ENCODE measurements around the gene ADAMTSL4.

DNA sequence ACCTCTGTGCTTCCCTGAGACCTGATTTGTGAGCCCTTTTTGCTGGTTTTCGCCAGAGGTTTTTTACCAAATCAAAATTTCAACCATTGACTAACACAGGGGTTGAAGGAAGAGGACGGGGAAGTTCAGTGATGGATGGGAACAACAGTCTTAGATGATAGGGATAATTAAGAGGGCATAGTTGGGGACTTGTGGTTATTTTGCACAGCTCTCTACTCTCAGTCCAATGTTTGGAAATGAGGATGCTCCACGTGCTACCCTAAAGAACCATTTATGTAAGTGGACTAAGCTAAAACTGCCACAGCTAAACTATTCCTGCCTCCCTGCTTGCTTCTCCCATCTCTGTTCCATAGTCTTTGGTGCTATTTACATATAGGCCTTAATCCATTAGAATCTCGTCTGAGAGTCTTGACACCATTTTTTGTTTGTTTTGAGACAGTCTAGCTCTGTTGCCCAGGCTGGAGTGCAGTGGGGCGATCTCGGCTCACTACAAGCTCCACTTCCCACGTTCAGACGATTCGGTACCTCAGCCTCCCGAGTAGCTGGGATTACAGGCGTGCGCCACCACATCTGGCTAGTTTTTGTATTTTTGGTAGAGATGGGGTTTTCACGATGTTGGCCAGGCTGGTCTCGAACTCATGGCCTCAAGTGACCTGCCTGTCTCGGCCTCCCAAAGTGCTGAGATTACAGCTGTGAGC is 30.9 kb downstream of the ADAMTSL4 start:
- TF ChIP-seq DNMT1 (IDR thresholded peaks at IDR 0.05) (no peak), MAFF (IDR thresholded peaks at IDR 0.05; ENCODE audit: low read length) (no peak), KHSRP (IDR thresholded peaks at IDR 0.05) (no peak), TCF7 (IDR thresholded peaks at IDR 0.05; ENCODE audit: borderline replicate concordance) (no peak), TEAD4 (IDR thresholded peaks at IDR 0.05; ENCODE audit: low read length) (no peak), TEAD4 (CRISPR knock-in tag; IDR thresholded peaks at IDR 0.05; ENCODE audit: borderline replicate concordance) (no peak), TOE1 (IDR thresholded peaks at IDR 0.05; ENCODE audit: borderline replicate concordance) (no peak; the same call in 1 of the 2 replicates), TOE1 (CRISPR knock-in tag; IDR thresholded peaks at IDR 0.05; ENCODE audit: borderline replicate concordance, low read depth) (no peak), POLR2A (conservative IDR thresholded peaks at IDR 0.05) (no peak), ZNF436 (CRISPR knock-in tag; IDR thresholded peaks at IDR 0.05) (no peak)
- TF ChIP-seq, protein P1, sequence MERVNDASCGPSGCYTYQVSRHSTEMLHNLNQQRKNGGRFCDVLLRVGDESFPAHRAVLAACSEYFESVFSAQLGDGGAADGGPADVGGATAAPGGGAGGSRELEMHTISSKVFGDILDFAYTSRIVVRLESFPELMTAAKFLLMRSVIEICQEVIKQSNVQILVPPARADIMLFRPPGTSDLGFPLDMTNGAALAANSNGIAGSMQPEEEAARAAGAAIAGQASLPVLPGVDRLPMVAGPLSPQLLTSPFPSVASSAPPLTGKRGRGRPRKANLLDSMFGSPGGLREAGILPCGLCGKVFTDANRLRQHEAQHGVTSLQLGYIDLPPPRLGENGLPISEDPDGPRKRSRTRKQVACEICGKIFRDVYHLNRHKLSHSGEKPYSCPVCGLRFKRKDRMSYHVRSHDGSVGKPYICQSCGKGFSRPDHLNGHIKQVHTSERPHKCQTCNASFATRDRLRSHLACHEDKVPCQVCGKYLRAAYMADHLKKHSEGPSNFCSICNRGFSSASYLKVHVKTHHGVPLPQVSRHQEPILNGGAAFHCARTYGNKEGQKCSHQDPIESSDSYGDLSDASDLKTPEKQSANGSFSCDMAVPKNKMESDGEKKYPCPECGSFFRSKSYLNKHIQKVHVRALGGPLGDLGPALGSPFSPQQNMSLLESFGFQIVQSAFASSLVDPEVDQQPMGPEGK (CRISPR knock-in tag; IDR thresholded peaks at IDR 0.05; ENCODE audit: borderline replicate concordance), result peak; percentile 48; the same call in 1 of the 2 replicates
- TF ChIP-seq, protein P2, sequence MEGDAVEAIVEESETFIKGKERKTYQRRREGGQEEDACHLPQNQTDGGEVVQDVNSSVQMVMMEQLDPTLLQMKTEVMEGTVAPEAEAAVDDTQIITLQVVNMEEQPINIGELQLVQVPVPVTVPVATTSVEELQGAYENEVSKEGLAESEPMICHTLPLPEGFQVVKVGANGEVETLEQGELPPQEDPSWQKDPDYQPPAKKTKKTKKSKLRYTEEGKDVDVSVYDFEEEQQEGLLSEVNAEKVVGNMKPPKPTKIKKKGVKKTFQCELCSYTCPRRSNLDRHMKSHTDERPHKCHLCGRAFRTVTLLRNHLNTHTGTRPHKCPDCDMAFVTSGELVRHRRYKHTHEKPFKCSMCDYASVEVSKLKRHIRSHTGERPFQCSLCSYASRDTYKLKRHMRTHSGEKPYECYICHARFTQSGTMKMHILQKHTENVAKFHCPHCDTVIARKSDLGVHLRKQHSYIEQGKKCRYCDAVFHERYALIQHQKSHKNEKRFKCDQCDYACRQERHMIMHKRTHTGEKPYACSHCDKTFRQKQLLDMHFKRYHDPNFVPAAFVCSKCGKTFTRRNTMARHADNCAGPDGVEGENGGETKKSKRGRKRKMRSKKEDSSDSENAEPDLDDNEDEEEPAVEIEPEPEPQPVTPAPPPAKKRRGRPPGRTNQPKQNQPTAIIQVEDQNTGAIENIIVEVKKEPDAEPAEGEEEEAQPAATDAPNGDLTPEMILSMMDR (IDR thresholded peaks at IDR 0.05 in 2 of 3, conservative IDR thresholded peaks at IDR 0.05 in 1 of 3; ENCODE audit: insufficient read depth in 2 of 3, low read depth in 1 of 3, low read length in 3 of 3), result no peak
- TF ChIP-seq, protein P3, sequence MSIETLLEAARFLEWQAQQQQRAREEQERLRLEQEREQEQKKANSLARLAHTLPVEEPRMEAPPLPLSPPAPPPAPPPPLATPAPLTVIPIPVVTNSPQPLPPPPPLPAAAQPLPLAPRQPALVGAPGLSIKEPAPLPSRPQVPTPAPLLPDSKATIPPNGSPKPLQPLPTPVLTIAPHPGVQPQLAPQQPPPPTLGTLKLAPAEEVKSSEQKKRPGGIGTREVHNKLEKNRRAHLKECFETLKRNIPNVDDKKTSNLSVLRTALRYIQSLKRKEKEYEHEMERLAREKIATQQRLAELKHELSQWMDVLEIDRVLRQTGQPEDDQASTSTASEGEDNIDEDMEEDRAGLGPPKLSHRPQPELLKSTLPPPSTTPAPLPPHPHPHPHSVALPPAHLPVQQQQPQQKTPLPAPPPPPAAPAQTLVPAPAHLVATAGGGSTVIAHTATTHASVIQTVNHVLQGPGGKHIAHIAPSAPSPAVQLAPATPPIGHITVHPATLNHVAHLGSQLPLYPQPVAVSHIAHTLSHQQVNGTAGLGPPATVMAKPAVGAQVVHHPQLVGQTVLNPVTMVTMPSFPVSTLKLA (conservative IDR thresholded peaks at IDR 0.05), result 0 out of 4 replicates have a peak, but pooled peaks have one; percentile 16 to 26

Measured in K562 (cell line).